ENCODE data around the gene RAB17.

RAB17 gene

DNA sequence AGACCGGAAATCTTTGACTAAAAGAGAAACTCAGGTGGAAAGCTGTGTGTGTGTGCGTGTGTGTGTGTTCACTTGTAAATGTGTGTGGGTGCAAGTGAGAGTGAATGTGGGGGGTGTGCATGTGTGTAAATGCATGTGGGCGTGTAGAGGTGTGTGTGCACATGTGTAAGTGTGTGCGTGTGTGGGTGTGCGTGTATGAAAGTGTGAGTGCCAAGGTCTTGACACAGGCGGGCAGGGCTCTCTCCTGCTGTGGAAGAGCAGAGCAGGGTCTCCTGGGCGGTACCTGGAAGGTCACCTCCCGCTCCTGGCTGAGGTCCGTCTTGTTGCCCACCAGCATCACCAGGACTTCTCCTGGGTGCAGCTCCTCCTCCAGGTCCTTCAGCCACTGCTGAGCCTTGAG, 13.6 kb downstream of the RAB17 start:
- no peak for FAIRE-seq

DNA sequence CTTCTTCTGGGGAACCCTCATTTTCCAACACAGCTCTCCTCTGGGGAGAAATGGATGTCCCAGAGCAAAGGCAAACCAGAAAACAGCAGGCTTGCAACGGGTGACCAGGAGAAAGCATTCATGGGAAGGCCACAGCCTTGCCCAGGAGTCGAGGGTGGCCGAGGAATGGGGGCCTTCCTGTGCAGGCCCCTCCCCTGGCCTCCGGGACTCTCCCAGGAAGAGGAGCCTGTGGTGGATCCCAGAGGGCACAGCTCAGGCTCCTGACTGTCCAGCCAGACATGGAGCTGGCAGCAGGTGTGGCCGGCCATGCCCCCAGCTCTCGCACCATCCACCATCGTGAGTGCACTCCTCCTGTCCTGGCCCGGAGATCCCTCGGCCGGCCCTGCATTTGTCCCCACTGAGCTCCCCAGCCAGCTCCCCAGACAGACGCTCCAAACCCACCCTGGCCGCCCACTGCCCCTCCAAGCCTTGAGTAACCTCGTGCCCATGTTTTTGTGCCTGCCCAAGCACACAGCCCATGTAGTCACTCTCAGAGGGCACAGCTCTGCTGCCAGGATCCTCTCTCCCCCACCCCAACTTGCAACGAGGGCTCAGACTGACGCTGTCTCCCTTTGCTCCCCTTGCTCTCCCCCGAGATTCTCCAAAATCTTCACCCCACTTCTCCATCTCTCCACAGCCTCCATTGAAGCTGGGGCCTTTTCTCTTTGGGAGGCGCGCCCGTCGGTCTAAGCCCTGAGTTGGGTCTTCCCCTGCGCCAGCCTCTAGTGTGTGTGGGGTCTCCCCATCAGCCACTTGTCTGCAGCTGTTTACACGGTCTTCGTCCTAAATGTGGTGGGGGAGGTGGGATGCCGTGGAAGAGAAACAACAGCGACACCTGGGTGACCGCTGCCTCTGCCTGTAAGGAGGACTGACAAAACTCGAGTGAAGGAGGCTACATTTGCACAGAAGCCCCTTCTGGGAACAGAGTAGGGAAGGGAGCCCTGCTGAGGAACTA, 14.4 kb downstream of the RAB17 start:
- FAIRE-seq, result no peak

DNA sequence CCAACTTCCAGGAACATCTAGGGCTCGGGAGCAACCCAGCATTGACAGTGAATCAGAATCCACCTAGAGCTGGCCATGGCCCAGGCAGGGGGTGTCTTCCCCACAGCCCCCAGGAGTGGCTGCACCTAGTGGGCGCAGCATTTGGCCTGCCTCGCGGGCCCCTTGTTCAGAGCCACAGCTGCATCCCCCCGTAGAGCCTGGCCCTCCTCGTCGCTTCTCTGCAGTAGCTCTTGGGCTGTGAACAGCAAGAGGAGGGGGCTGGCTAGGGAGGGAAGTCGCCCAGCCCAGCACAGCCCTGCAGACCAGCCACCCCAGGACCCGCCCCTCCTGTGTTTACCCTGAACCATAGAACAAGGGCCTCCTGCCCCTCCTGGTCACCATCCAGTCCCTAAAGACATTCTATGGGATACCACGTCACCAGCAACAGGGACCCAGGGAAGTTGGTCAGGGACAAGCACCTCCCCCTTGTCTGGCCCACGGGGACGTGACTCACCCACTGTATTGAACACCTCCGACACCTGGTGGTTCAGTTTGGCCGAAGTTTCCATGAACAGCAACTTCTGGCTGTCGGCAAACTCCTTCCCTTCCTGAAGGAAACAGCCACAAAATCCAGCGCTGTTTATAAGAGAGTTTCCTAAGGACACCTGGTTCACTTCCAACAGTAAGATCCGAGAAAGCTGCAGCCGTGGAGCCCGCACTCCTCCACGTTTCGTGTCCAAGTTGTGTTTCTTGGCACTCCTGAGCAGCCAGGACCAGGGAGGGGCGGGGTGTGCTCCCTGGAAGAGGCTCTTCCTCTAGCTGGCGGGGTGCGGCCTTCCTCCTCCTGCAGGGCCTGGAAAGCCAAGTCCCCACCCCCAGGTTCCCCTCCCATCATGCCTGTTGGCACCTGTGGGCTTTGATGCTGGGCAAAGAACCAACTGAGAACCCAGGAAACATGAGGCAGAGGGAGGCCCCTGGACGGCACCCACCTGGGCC, 15.4 kb downstream of the RAB17 start:
- no peak for FAIRE-seq

DNA sequence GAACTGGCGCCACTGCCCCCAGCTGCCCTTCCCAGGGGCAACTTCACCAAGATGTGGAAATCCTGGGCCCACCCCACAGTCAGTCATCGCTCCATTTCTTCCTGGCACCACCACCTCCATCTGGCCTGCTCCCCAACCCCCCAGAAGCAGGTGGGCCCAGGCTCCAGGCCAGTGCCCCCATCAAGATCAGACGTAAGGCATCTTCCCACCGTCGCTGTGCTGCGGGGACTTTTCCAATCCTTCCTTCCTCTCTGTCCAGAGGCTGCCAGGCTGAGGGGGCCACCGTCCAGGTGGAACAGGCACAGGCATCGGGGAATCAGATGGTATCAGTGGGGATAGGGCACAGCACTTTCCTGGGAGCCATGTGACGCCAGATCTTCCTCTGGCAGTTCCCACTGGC, 16.1 kb downstream of the RAB17 start:
- FAIRE-seq, result no peak

DNA sequence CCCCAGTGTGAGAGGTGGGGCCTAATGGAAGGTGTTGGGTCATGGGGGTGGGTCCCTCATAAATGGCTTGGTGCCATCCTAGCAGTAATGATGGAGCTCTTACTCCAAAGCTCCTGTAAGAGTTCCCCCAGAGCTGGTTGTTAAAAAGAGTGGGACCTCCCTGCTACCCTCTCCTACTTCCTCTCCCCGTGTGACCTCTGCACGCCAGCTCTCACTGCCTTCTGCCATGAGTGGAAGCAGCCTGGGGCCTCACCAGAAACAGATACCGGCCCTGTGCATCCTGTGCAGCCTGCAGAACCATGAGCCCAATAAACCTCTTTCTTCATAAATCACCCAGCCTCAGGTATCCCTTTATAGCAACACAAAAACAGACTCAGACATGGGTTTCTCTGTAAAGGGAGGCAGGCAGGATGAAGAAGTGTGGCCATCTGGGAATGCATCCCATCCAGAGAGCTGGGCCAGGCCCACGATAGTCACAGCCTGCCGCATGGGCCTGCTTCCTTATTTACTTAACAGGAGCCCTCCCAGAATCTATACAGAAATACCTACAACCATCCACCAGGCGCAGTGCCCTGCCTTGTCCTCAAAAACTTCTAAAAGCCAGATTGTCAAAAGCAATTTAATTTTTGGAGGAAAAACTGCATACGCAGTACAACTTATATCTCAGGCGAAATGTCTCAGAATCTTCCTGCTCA, 16.7 kb downstream of the RAB17 start:
- no peak for FAIRE-seq

DNA sequence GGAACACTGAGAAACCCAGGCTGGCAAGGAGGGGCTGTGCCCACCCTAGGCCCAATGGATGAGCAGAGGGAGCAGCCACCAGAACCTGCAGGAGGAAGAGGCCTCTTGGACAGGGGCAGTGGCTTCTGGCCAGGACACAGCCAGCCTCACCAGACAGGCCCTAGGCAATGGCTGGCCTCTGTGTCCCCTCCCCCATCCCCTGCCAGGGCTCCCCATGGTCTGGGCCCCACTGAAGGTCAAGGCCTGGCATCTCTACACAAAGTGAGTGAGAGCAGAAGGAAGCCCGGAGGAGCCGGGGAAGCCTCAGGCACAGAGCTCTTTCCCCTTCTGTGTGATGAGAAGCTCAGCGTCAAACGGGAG, 17.8 kb downstream of the RAB17 start:
- FAIRE-seq, result no peak

DNA sequence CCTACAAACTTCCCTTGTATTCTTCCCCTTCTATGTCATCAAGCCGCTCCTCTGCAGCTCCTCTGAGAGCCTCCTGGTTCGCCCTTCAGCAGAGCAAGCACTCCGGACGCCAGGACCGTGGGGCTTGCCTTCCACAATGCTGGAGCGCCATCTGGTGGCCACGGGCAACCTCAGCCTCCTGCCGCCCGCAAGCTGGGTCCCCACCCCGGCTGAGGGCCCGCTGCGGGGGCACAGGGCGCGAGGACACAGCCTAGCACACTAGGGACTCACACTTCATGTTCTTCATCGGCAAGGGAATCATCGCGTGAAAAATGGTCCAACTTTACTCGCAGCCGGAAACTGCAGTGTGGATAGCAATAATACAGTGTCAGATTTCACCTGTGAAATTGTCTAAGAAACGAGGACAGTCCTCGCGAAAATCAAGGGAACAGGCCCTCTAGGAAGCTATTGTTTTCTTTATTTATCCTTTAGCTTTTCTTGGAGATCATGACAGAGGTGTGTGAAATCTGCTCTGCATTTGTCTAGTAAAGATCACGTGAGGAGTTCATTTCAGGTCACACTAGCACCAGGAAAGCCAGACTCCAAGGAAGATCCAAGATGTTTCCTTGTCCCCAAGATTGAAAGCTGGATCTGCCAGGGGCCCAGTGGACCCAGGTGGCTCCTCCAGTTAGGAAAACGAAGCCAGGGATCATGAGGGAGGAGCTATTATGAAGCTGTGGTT, 18.4 kb downstream of the RAB17 start:
- FAIRE-seq, result no peak

DNA sequence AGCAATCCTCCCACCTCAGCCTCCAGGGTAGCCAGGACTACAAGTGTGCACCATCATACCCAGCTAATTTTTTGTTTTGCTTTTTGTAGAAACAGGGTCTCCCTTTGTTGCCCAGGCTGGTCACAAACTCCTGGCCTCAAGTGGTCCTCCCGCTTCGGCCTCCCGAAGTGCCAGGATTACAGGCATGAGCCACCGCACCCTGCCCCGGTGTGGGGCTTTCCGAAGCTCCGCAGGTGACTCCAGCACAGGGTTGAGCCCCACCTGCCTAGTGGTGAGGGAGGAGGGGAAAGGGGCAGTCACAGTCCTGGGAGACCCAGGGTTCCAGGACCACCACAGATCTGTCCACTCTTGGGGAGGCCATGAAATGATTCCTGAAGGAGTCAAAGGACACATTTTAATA, 19.0 kb downstream of the RAB17 start:
- no peak for FAIRE-seq

DNA sequence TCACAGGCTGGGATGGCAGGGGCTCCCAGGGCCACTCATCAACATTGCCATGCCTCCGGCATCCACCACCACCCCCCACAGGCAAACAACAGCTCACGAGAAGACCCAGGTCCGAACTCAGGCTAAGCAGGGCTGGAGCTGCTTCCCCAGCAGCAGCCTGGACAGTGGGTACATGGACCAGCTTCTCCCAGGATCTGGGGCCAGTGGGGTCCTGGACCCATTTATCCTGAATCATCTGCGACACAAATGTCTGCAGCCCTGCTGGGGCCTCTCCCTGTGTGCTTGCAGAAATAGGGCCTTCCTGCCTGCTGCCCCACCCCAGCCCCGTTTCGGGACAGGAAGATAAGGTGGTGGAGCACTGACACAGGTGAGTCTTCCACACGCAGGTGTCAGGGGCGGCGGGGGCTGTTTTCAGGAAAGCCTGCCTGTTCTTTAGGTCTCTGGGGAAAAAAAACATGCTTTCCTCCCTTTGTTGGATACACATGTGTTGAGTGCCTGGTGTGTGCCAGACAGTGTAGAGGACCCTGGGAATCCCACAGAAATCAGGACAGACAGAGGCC, 19.7 kb downstream of the RAB17 start:
- no peak for FAIRE-seq

DNA sequence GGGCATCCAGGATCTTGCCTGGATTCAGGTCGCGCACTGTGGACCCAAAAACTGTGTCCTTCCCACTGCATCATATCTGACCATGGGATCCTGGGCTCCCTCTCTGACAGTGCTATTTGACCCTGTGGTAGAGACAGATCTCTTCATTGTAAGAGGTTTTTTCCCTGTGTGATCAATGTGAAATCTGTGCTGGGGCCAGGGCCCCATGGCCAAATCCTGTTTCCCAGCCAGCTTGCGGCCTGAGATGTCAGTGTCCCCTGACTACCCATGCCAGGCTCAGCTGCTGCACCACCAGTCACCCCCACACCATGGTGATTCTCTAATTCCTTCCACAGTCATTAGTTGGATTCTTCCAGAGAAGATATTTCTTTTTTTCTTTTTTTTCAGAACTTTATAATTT, 20.6 kb downstream of the RAB17 start:
- no peak for FAIRE-seq

DNA sequence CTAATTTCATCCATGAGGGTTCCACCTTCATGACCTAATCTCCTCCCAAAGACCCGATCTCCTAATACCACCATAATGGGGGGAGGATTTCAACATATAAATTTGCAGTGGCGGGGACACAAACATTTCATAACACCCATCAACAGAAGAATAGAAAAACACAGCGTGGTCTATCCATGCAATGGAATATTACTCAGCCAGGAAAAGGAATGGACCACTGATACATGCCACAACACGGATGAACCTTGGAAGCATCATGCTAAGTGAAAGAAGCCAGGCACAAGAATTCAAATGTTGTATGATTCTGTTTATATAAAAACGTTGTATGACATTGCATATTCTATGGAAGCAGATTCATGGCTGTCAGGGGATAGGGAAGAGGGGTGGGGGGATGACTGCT, 21.5 kb downstream of the RAB17 start:
- FAIRE-seq, result no peak

DNA sequence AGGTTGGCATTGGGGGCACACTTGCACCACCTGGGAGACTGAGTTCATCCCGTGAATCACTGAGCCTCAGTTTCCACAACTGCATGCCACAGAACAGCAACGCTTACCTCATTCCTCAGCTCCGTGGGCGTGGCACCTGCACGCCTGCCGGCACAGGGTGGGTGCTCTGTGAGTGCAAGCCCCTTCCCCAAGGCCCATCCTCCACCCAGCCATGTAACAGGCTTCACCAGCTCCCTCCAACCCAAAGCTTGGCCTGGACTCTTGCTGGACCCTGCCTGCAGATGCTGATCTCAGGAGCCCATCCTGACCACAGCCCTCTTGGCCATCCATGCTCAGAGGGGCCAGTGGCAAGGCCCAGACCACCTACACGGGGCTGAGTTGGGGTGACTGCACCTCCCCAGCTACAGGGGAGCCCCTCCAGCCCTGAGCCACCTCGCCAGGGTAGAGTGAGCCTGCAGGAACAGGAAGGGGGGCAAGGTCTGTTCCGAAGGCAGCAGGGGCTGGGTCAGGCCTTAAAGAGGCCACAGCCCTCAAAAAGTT, 22.3 kb downstream of the RAB17 start:
- FAIRE-seq, result no peak

DNA sequence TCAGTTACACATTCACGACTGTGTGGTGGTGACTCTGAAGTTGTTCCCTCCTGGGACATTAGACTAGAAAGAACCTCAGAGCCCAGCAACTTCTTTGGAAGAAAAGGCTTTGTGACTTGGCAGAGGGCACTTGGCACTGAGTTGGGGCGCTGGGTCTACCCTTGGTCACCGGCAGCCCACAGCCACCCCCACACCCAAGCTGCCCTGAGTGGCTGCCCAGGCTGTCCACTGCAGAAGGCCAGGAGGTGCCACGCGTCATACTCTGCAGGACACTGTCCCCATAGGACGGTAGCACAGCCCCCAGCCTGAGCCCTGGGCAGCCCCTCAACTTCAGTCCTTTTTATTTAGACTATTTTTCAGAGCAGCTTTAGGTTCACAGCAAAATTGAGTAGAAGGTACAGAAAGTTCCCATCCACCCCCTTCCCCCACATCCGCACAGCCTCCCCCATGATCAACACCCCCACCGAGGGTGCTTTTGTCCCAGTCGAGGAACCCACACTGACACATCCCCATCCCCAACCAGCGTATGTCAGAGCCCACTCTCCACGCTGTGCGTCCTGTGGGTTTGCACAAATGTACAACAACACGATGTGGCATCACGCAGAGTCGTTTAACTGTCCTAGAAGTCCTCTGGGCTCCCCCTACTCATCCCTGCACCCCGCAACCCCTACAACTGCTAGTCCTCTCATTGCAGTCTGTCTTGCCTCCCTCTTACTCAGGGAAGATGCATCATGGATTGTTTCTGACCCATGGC, 23.1 kb downstream of the RAB17 start:
- no peak for FAIRE-seq

DNA sequence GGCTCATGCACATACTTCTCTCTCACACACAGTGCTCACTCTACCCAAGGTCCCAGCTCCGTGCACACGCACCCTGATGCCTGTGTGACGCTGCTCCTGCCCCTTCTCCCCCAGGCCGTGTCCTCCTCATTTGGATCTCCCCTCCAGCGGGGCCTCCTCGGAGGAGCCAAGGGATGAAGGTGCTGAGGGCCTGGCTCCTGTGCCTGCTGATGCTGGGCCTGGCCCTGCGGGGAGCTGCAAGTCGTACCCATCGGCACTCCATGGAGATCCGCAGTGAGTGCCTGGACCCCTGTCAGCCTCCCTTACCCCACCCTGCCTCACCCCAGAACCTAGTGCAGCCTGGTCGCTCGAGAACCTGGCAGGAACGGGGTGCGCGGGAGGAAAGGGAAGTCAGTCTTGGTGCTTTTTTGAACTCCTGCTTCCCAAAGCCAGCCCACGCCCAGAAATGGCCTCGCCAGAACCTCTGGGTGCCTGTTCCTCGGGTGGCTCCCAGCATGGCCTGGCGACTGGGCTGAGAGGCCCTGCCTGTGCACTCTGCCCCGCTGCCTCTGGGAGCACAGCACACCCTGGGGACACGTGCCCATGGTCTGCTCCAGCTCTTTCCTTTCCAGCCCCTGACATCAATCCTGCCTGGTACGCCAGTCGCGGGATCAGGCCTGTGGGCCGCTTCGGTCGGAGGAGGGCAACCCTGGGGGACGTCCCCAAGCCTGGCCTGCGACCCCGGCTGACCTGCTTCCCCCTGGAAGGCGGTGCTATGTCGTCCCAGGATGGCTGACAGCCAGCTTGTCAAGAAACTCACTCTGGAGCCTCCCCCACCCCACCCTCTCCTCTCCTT, 23.9 kb downstream of the RAB17 start, which contains the start of gene PRLH:
Gene PRLH (plus strand): TSS at position 174 of the 835 bp plus-strand sequence. CDS start 0 bp downstream, at position 174.
- FAIRE-seq, result no peak

DNA sequence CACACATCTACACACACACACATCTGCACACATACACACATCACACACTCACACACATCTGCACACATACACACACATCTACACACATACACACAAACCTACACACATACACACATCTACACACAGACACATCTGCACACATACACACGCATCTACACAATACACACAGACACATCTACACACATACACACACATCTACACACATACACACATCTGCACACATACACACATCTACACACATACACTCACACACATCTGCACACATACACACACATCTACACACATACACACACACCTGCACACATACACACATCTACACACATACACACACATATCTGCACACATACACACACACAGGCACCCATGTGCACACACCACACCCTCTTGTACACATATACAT, 24.6 kb downstream of the RAB17 start:
- FAIRE-seq, result no peak

DNA sequence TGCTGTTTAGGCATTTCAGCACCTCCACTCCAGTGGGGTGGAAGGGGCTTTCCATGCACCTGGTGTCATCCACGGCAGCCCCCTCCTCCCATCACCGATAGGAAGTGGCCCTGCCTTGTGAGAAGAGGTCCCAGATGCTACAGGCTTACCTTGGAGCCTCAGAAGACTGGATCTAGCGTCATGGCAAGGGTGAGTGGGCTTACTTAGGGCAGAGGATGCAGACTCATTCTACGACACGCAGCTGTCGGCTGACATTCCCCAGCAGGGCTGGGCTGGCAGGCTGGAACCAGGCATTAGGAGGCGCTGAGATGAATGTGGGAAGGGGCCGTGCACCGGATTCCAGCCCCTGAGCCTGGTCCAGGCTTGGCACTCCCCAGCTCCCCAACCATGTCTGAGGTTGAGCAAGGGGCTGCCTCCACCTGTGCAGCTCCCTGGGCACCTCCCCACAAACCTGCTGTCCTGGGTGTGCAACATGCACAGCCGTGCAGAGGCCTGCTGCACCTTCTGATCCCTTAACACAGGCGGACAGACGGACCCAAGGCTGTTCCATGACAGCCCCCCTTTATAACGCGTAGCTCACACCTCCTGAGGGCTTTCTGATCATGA, 25.9 kb downstream of the RAB17 start:
- no peak for FAIRE-seq

DNA sequence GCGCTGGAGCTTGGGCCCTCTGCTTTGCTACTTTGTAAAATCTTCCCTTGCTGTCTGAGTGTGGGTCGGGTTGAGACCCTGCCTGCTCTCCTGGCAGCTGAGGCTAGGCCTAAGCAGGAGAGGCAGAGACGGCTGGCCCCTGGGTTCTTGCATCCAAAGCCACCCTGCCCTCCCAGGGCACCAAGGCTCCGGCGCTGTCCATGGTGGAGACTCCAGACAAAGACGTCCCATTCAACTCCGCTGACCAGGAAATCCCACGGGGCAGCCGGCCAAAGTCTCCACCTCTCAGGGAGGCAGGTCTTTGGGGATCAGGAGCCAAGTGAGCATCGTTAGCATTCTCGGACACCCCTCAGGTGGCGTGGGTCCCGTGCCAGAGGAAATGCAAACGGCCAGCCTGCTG, 26.7 kb downstream of the RAB17 start:
- no peak for FAIRE-seq

DNA sequence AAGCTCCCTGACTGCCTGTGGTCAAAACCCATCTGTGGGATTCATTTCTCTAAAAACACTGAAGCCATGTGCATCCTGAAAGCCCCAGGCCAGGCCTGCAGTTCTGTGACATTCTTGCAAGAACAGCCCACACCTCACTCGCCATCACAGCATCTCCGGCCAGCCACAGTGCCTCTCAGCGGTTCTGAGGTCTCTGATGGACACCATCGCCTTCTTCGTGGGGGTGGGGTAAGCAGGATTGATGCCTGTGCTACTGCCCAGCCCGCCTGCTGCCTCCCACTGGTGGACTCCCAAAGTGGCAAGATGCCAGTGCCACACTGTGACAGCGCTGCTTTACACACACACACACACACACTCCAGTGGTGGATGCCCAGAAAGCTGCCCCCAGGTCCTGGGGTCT, 29.3 kb downstream of the RAB17 start:
- no peak for FAIRE-seq

DNA sequence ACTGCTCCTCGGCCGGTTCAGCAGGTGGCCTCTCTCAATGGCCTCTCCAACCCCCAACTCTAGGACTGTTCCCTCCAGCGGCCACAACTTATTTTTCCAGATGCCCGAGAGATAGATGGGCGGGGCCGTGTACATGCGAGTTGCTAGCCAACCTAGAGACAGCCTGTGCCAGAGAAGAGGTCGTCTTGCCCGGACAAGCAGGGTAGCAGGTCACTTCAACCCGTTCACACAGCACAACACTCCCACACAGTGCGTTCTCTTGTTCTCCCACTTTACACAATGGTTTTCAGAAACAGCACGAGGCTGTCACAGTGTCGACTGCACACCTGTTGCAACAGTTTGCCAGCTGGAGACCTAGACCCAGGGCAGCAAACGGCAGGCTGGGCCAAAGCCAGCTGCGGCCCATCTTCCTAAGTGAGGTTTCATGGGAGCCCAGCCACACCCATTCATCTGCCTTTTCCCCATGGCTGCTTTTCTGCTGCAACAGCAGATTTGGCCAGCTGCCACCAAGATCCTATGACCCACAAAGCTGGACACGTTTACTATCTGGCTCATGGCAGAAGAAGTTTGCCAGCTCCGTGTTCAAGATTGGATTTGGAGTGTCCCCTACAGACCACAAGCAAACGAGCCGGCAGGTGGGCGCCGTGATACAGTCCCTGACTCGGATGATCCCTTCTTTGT, 31.4 kb downstream of the RAB17 start:
- no peak for FAIRE-seq
